Measurements from ENCODE around the gene VWC2L. TPM values are rescaled to one million over a fixed set of nuclear protein-coding genes. Genes with fewer than 3 reads are reported as not detected.

The VWC2L gene
- total and polyA plus RNA-seq, 2 donors (not counting 3 experiments of a cell fraction or from before 2014, with no cell fraction given): not detected

GRCh38 chr2:214377286-214377624, 33.6 kb upstream of the VWC2L start:
- H3K27ac ChIP-seq (ENCODE audit: insufficient read depth, low read depth, low read length): no peak overlapping the region
- DNase-seq (ENCODE audit: low read depth, low spot score): no peak
- no peak overlapping the region for H3K4me3 ChIP-seq (replicated peaks in 1 of 3; ENCODE audit: insufficient read depth in 1 of 3, low read depth in 1 of 3, low read length in 3 of 3)
- TF ChIP-seq, protein P1, sequence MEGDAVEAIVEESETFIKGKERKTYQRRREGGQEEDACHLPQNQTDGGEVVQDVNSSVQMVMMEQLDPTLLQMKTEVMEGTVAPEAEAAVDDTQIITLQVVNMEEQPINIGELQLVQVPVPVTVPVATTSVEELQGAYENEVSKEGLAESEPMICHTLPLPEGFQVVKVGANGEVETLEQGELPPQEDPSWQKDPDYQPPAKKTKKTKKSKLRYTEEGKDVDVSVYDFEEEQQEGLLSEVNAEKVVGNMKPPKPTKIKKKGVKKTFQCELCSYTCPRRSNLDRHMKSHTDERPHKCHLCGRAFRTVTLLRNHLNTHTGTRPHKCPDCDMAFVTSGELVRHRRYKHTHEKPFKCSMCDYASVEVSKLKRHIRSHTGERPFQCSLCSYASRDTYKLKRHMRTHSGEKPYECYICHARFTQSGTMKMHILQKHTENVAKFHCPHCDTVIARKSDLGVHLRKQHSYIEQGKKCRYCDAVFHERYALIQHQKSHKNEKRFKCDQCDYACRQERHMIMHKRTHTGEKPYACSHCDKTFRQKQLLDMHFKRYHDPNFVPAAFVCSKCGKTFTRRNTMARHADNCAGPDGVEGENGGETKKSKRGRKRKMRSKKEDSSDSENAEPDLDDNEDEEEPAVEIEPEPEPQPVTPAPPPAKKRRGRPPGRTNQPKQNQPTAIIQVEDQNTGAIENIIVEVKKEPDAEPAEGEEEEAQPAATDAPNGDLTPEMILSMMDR (IDR thresholded peaks at IDR 0.05; ENCODE audit: extremely low read depth in 1 of 2, insufficient read depth in 1 of 2, low read depth in 1 of 2, low read length in 2 of 2): no peak
- TF ChIP-seq POLR2AphosphoS5 (IDR thresholded peaks at IDR 0.05; ENCODE audit: insufficient read depth, low read depth, low read length) (no peak), MYC (IDR thresholded peaks at IDR 0.05; ENCODE audit: low read depth, low read length) (no peak), POLR2A (IDR thresholded peaks at IDR 0.05; ENCODE audit: low read depth, low read length) (no peak), GATA2 (IDR thresholded peaks at IDR 0.05; ENCODE audit: insufficient read depth, insufficient read length, low read depth, low read length) (no peak), JUN (IDR thresholded peaks at IDR 0.05; ENCODE audit: borderline replicate concordance, insufficient read depth, insufficient read length, low read depth) (no peak), FOS (IDR thresholded peaks at IDR 0.05; ENCODE audit: borderline replicate concordance, insufficient read depth, low read length) (no peak), EZH2 (IDR thresholded peaks at IDR 0.05; ENCODE audit: borderline replicate concordance, low read depth, low read length, severe bottlenecking) (no peak)
- TF ChIP-seq, protein P2, sequence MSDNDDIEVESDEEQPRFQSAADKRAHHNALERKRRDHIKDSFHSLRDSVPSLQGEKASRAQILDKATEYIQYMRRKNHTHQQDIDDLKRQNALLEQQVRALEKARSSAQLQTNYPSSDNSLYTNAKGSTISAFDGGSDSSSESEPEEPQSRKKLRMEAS (IDR thresholded peaks at IDR 0.05; ENCODE audit: insufficient read depth, insufficient read length): no peak
- H3K27me3 ChIP-seq (ENCODE audit: control insufficient read depth in 2 of 2, insufficient read depth in 2 of 2, low read length in 2 of 2): no peaks in the 10 kb centered on the region
- no peaks in the 10 kb centered on the region for H4K20me1 ChIP-seq (replicated peaks; ENCODE audit: control insufficient read depth, extremely low read depth, insufficient read depth, low read length)
- H3K9ac ChIP-seq (replicated peaks; ENCODE audit: extremely low read depth, insufficient read depth, low read length): no peak overlapping the region
- H3K9me3 ChIP-seq (replicated peaks; ENCODE audit: control insufficient read depth, insufficient read depth, low read length): no peaks in the 10 kb centered on the region
- FAIRE-seq: no peak
- no peak overlapping the region for H2AFZ ChIP-seq (ENCODE audit: low read depth, low read length)
- H3K4me1 ChIP-seq (ENCODE audit: control insufficient read depth, extremely low read depth, insufficient read depth, low read length): no peaks in the 10 kb centered on the region
- ChIA-PET CTCF (no interaction called here), POLR2A (no interaction called here)
- BruUV-seq (replicated peaks): no TSS peak
- dilution Hi-C loops (cut with MboI; ENCODE audit: extremely low pct_ligation_motif_present, low sequenced_read_pairs): no loop called here
- no peaks in the 10 kb centered on the region for H3K36me3 ChIP-seq (ENCODE audit: control insufficient read depth in 2 of 2, extremely low read depth in 1 of 2, insufficient read depth in 2 of 2, low read length in 2 of 2)
- no peak overlapping the region for H3K4me2 ChIP-seq (ENCODE audit: insufficient read depth, low read length)
- intact Hi-C loops (cut with micrococcal nuclease): no loop called here
- H3K79me2 ChIP-seq (ENCODE audit: control insufficient read depth, insufficient read depth, low read length): no peaks in the 10 kb centered on the region
- no peaks in the 10 kb centered on the region for H3K9me1 ChIP-seq (replicated peaks; ENCODE audit: control insufficient read depth, extremely low read depth, insufficient read depth, low read length)
